ENCODE measurements around the gene SYPL2. TPM values are rescaled to one million over a fixed set of nuclear protein-coding genes. Genes with fewer than 3 reads are reported as not detected.

Gene SYPL2
- total RNA-seq, 1 donor = 1.7 TPM

GRCh38 chr1:109501644-109502363 is 35.5 kb downstream of the SYPL2 start:
- no peak overlapping the region for H3K4me3 ChIP-seq (ENCODE audit: low read depth, low read length)
- DNase-seq (ENCODE audit: low read depth) = no peak
- TF ChIP-seq CTCF (IDR thresholded peaks at IDR 0.05; ENCODE audit: insufficient read depth, low read length) = no peak

GRCh38 chr1:109502364-109502851 is 36.1 kb downstream of the SYPL2 start:
- DNase-seq (ENCODE audit: low read depth) = no peak
- no peak for TF ChIP-seq CTCF (IDR thresholded peaks at IDR 0.05; ENCODE audit: insufficient read depth, low read length)
- no peak overlapping the region for H3K4me3 ChIP-seq (ENCODE audit: low read depth, low read length)

- no peak for DNase-seq (ENCODE audit: low read depth)
- H3K4me3 ChIP-seq (ENCODE audit: low read depth, low read length) = no peak overlapping the region
- TF ChIP-seq CTCF (IDR thresholded peaks at IDR 0.05; ENCODE audit: insufficient read depth, low read length) = no peak
These were observed 37.6 kb downstream of the SYPL2 start for GRCh38 chr1:109503935-109504334.

GRCh38 chr1:109504974-109505373 is 38.6 kb downstream of the SYPL2 start:
- no peak for TF ChIP-seq CTCF (IDR thresholded peaks at IDR 0.05; ENCODE audit: insufficient read depth, low read length)

GRCh38 chr1:109508001-109508872 is 41.9 kb downstream of the SYPL2 start:
- TF ChIP-seq CTCF (IDR thresholded peaks at IDR 0.05; ENCODE audit: insufficient read depth, low read length) = no peak
- no peak overlapping the region for H3K4me3 ChIP-seq (ENCODE audit: low read depth, low read length)
- no peak for DNase-seq (ENCODE audit: low read depth)

More at GRCh38 chr1:109504974-109505373, 38.6 kb downstream of the SYPL2 start:
- H3K4me3 ChIP-seq (ENCODE audit: low read depth, low read length) = no peak overlapping the region
- DNase-seq (ENCODE audit: low read depth) = no peak

GRCh38 chr1:109508873-109509175 is 42.5 kb downstream of the SYPL2 start:
- no peak for TF ChIP-seq CTCF (IDR thresholded peaks at IDR 0.05; ENCODE audit: insufficient read depth, low read length)
- no peak for DNase-seq (ENCODE audit: low read depth)
- H3K4me3 ChIP-seq (ENCODE audit: low read depth, low read length) = peak overlapping the region; percentile 75
